ENCODE measurements around the gene TACC2.

- TF ChIP-seq CTCF (IDR thresholded peaks at IDR 0.05): no peak
- no peak for TF ChIP-seq EP300 (IDR thresholded peaks at IDR 0.05)
- TF ChIP-seq POLR2A (IDR thresholded peaks at IDR 0.05): no peak
These were observed 27.5 kb upstream of the TACC2 start for GRCh38 chr10:121961456-121961855.

All from suprapubic skin (tissue), 3 donors.